Hepatocyte (in vitro differentiated cells): Measurements from ENCODE around the gene P2RY2. TPM values are rescaled to one million over a fixed set of nuclear protein-coding genes. Genes with fewer than 3 reads are reported as not detected.

Experiments used
- DNase-seq: peaks from one replicate; pipeline ENCODE4 v3.0.0-alpha.2; 2016; ENCODE audit warnings: low spot score
- H2AFZ ChIP-seq: fragments of 200-600 bp; sonication (generic); 2 replicates; pipeline ENCODE4 v1.6.0; 2016; ENCODE audit warnings: antibody characterized with exemption, mild to moderate bottlenecking
- H3K27ac ChIP-seq: fragments of 200-600 bp; sonication (generic); 2 replicates; pipeline ENCODE4 v1.5.1; 2016; ENCODE audit warnings: mild to moderate bottlenecking
- H3K27me3 ChIP-seq: fragments of 200-600 bp; sonication (generic); 2 replicates; pipeline ENCODE4 v1.6.1; 2016
- H3K36me3 ChIP-seq: fragments of 200-600 bp; sonication (generic); replicated peaks from 2 replicates; pipeline ENCODE4 v1.5.1; 2016; ENCODE audit warnings: low read depth; ENCODE audit not compliant: insufficient read depth
- H3K4me1 ChIP-seq: fragments of 200-600 bp; sonication (generic); 2 replicates; pipeline ENCODE4 v1.5.1; 2016; ENCODE audit warnings: mild to moderate bottlenecking, moderate library complexity; ENCODE audit not compliant: insufficient read depth
- H3K4me2 ChIP-seq: fragments of 200-600 bp; sonication (generic); 2 replicates; pipeline ENCODE4 v1.6.0; 2016
- H3K4me3 ChIP-seq: fragments of 200-600 bp; sonication (generic); 2 replicates; pipeline ENCODE4 v1.5.1; 2016; ENCODE audit warnings: mild to moderate bottlenecking
- H3K79me2 ChIP-seq: fragments of 200-600 bp; sonication (generic); 2 replicates; pipeline ENCODE4 v1.6.0; 2017; ENCODE audit warnings: mild to moderate bottlenecking
- H3K9me2 ChIP-seq: fragments of 200-600 bp; sonication (generic); replicated peaks from 2 replicates; pipeline ENCODE4 v1.6.0; 2017; ENCODE audit warnings: mild to moderate bottlenecking; ENCODE audit not compliant: insufficient read depth
- H3K9me3 ChIP-seq: fragments of 200-600 bp; sonication (generic); 2 replicates; pipeline ENCODE4 v1.5.1; 2016; ENCODE audit warnings: low read depth, mild to moderate bottlenecking
- H4K20me1 ChIP-seq: fragments of 200-600 bp; sonication (generic); 2 replicates; pipeline ENCODE4 v1.6.0; 2016; ENCODE audit warnings: mild to moderate bottlenecking; ENCODE audit not compliant: insufficient read depth, poor library complexity, severe bottlenecking
- EZH2 ChIP-seq: fragments of 200-600 bp; sonication (generic); IDR thresholded peaks from 2 replicates; pipeline ENCODE4 v1.6.1; 2016; ENCODE audit warnings: antibody characterized with exemption, mild to moderate bottlenecking, borderline replicate concordance
- EZH2phosphoT487 ChIP-seq: fragments of 200-600 bp; sonication (generic); IDR thresholded peaks from one replicate; pipeline ENCODE4 v1.6.1; 2018; ENCODE audit warnings: antibody characterized with exemption, mild to moderate bottlenecking, low read depth, moderate library complexity; ENCODE audit not compliant: unreplicated experiment, severe bottlenecking
- WGBS: methylation state at CpG from one replicate; pipeline ENCODE4 v1.1.6; 2016; ENCODE audit warnings: low lambda C conversion rate; ENCODE audit errors: missing lambda C conversion rate; 5-methylcytosine and 5-hydroxymethylcytosine counted together
- polyA plus RNA-seq: library from polyadenylated mRNA; unstranded; fragments of >200 nt; fragmentation: Nextera tagmentation; extraction: Ambion mirVana; gene quantifications from 2 replicates; pipeline ENCODE4 v1.2.1, GENCODE V29; 2016
- total RNA-seq: library from RNA; depleted of rRNA; stranded (reverse); fragments of >200 nt; gene quantifications from 2 replicates; pipeline ENCODE4 v1.2.3, GENCODE V29; 2014
- TF ChIP-seq, protein P1 (sequence below): fragments of 200-600 bp; sonication (generic); IDR thresholded peaks from 2 replicates; pipeline ENCODE4 v1.5.1; 2016; ENCODE audit warnings: antibody characterized with exemption, mild to moderate bottlenecking; ENCODE audit not compliant: poor library complexity

Gene P2RY2
- total and polyA plus RNA-seq, 2 experiments from 2014 or later: 2.5 to 6.3 TPM

DNA sequence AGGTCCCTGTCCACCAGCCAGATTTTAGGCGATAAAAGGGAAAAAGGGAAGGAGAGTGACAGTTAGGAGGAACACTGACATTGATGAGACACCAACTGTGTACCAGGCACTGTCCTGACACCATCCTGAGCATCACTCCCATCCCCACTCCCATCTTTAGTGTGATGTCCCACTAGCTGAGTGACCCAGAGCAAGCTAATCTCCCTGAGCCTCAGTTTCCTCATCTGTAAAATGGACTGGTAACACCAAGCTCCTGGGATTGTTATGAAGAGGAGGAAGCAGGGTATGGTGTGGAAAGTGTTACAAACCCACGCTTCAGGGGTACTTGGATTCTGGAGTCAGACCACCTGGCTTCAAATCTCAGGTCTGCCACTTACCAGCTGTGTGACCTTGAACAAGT lies 45.6 kb downstream of the P2RY2 start:
- H3K9me3 ChIP-seq: no peaks in the 10 kb centered on the region
- H3K4me2 ChIP-seq: no peak overlapping the region
- no peak overlapping the region for H2AFZ ChIP-seq
- no peak overlapping the region for H3K4me3 ChIP-seq
- no peaks in the 10 kb centered on the region for H3K36me3 ChIP-seq
- peaks cover 19% of the 10 kb centered on the region for H3K27me3 ChIP-seq
- H4K20me1 ChIP-seq: no peaks in the 10 kb centered on the region
- H3K79me2 ChIP-seq: no peaks in the 10 kb centered on the region
- H3K27ac ChIP-seq: no peak overlapping the region
- WGBS: 93% methylated on average over 2 of the region's 2 CpGs
- H3K9me2 ChIP-seq: no peaks in the 10 kb centered on the region
- H3K4me1 ChIP-seq: peaks cover 3% of the 10 kb centered on the region
- TF ChIP-seq EZH2: no peak
- TF ChIP-seq, protein P1, sequence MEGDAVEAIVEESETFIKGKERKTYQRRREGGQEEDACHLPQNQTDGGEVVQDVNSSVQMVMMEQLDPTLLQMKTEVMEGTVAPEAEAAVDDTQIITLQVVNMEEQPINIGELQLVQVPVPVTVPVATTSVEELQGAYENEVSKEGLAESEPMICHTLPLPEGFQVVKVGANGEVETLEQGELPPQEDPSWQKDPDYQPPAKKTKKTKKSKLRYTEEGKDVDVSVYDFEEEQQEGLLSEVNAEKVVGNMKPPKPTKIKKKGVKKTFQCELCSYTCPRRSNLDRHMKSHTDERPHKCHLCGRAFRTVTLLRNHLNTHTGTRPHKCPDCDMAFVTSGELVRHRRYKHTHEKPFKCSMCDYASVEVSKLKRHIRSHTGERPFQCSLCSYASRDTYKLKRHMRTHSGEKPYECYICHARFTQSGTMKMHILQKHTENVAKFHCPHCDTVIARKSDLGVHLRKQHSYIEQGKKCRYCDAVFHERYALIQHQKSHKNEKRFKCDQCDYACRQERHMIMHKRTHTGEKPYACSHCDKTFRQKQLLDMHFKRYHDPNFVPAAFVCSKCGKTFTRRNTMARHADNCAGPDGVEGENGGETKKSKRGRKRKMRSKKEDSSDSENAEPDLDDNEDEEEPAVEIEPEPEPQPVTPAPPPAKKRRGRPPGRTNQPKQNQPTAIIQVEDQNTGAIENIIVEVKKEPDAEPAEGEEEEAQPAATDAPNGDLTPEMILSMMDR: no peak
- TF ChIP-seq EZH2phosphoT487: no peak
- DNase-seq: no peak

GRCh38 chr11:73265278-73265810 lies 47.3 kb downstream of the P2RY2 start:
- peaks cover 19% of the 10 kb centered on the region for H3K4me1 ChIP-seq
- no peaks in the 10 kb centered on the region for H4K20me1 ChIP-seq
- peaks cover 19% of the 10 kb centered on the region for H3K27me3 ChIP-seq
- no peak overlapping the region for H3K4me2 ChIP-seq
- H3K79me2 ChIP-seq: no peaks in the 10 kb centered on the region
- no peak overlapping the region for H2AFZ ChIP-seq
- no peaks in the 10 kb centered on the region for H3K9me2 ChIP-seq
- H3K4me3 ChIP-seq: no peak overlapping the region
- no peaks in the 10 kb centered on the region for H3K36me3 ChIP-seq
- no peak overlapping the region for H3K27ac ChIP-seq
- no peaks in the 10 kb centered on the region for H3K9me3 ChIP-seq
- no peak for TF ChIP-seq EZH2
- no peak for TF ChIP-seq EZH2phosphoT487
- TF ChIP-seq, protein P1: no peak
- DNase-seq: no peak
- 78% methylated on average over 3 of the region's 4 CpGs for WGBS

GRCh38 chr11:73265853-73266645 lies 48.0 kb downstream of the P2RY2 start:
- H4K20me1 ChIP-seq: no peaks in the 10 kb centered on the region
- no peak for DNase-seq
- no peaks in the 10 kb centered on the region for H3K9me2 ChIP-seq
- peaks cover 26% of the 10 kb centered on the region for H3K4me1 ChIP-seq
- no peaks in the 10 kb centered on the region for H3K9me3 ChIP-seq
- H3K4me3 ChIP-seq: no peak overlapping the region
- no peak overlapping the region for H3K4me2 ChIP-seq
- peaks cover 19% of the 10 kb centered on the region for H3K27me3 ChIP-seq
- H3K36me3 ChIP-seq: no peaks in the 10 kb centered on the region
- 92% methylated on average over 3 of the region's 3 CpGs for WGBS
- H2AFZ ChIP-seq: no peak overlapping the region
- H3K79me2 ChIP-seq: no peaks in the 10 kb centered on the region
- TF ChIP-seq EZH2 (no peak), EZH2phosphoT487 (no peak)
- TF ChIP-seq, protein P1: no peak
- H3K27ac ChIP-seq: no peak overlapping the region
